HG02642 (cell line): ENCODE data around the gene TMEM237.

Experiments
- ATAC-seq: cut with Tn5 transposase; IDR thresholded peaks from one replicate; pipeline ENCODE4 v1.9.1; 2021; ENCODE audit warnings: mild to moderate bottlenecking; ENCODE audit not compliant: unreplicated experiment, poor library complexity

The TMEM237 gene

GRCh38 chr2:201642579-201643215 lies 606 bp downstream of the TMEM237 start:
- peak; percentile 87 for ATAC-seq

GRCh38 chr2:201642086-201642578 lies 1.2 kb downstream of the TMEM237 start:
- ATAC-seq: peak; percentile 40

DNA sequence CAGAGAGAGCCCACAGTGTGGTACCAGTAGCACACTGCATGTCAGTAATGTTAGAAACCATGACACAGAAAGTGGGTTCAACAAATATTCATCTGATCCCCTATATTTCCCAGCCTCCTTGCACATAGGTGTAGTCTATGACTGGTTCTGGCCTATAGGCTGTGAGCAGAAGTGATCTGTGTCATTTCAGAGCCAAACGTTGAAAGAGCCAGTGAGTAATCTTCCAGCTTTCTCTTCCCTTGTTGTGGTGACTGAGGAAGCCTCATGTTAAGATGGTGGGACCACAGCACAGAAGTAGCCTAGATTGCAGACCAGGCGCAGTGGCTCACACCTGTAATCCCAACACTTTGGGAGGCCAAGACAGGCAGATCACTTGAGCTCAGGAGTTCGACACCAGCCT lies 4.1 kb downstream of the TMEM237 start:
- ATAC-seq: no peak

- no peak for ATAC-seq
Measured at GRCh38 chr2:201638326-201638725, 5.0 kb downstream of the TMEM237 start.

- ATAC-seq: no peak
Measured at GRCh38 chr2:201633661-201634249, 9.5 kb downstream of the TMEM237 start.

- no peak for ATAC-seq
Measured at GRCh38 chr2:201631041-201631440, 12.3 kb downstream of the TMEM237 start.

GRCh38 chr2:201630577-201630976 lies 12.7 kb downstream of the TMEM237 start:
- no peak for ATAC-seq

DNA sequence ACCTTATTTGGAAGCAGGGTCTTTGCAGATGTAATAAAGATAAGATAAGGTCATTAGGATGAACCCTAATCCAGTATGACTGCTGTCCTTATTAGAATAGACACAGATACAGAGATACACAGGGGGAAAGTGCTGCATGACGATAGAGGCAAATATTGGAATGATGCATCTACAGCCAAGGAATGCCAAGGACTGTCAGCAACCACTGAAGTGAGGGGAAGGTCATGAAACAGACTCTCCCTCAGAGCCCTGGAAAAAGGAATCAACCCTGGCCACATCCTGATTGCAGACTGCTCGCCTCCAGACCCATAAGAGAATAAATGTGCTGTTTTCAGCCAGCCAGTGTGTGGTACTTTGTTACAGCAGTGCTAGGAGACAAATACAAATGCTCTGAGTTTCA lies 14.8 kb downstream of the TMEM237 start:
- ATAC-seq: no peak

GRCh38 chr2:201622306-201622970 lies 20.9 kb downstream of the TMEM237 start:
- ATAC-seq: no peak

DNA sequence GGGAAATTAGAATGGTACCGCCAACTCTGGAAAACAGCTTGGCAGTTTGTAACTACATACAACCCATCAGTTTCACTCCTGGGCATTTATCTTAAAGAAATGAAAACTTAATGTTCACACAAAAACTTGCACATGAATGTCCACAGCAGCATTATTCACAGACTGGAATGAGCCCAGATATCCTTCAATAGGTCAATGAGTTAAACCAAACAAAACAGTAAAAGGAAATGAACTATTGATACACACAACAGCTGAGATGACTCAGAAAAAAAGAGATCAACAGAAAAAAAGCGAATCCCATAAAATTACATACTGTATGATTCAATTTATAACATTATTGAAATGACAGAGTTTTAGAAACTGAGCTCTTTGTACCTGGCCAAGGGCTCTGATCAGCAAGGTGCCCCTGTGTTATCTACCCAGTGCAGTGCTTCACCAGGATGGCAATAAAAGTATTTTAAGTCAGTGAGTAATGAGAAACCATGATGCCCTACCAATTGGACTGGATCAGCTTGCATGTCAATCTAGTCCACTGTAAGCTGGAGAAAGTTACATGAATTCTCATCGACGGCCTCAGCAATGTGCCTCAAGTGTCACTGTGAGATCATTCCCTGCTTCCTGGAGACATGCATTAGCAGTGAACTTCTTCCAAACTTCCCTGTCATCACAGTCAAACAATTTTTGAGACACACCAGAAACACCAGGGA lies 21.9 kb downstream of the TMEM237 start:
- ATAC-seq: no peak

DNA sequence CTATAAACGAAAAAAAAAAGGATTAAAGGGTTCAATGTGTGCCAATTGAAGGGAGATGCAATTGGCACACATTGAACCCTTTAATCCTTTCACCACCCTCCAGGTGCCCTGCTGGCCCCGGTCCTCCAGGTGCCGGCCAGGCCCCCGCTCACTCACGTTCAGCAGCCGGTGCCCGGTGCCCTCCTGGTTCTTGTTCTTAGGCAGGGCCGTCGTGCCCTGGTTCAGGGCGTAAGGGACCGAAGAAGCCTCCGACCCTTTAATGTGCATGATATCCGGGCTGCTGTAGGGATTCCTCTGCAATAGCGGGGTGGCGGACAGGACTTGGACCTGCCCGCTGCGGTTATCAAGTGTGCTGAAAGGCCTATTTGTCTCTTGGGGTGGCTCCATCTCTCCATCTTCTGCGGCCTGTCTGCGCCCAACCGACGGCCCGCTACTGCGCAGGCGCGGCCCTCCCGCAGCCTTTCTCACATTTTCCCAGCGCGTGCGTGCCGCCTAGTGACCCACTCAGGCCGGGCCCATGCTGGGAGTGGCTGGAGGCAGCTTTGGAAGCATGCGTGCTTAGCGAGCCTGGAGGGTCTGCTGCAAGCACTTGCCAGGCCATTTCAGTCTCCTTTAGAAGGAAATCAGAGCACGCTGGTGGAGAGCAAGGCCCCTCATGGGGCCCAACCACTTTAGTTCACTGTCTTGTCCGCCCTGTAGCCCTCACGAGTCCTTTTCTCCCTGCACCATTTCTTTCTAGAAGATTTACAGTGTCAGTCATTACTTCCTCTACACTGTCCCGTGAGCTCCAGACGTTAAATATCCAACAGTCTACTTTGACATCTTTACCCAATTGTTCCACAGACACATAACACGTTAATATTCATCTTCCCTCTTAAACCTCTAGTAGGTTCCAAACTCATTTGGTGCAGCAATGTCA lies 24.3 kb downstream of the TMEM237 start:
- no peak for ATAC-seq

DNA sequence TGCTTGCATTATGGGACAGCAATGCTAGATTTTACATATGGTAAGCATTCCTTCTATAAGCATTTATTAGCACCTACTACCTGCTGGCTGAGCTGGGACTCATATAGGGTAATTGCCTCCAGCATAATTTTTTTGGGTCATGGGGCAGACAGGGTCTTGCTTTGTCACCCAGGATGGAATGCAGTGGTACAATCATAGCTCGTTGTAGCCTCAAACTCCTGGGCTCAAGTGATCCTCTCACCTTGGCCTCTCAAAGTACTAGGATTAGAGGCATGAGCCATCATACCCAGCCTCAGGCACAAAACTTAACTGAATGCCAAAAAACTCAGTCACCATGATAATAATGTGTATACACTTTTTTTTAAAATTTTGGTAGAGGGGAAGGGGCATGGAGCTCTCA lies 35.3 kb downstream of the TMEM237 start:
- no peak for ATAC-seq

DNA sequence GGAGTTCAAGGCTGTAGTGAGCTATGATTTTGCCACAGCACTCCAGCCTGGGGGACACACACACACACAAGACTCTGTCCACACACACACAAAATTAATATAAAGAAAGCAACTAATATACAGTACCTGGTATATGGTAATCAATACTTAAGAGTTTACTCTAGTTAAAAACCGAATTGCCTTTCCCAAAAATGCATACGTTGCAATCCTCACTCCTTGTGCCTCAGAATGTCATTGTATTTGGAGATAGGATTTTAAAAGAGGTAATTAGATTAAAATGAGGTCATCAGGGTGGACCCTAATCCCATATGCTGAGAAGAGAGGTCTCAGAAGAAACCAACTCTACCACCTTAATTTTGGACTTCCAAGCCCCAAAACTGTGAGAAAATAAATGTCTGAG lies 35.7 kb downstream of the TMEM237 start:
- ATAC-seq: no peak

DNA sequence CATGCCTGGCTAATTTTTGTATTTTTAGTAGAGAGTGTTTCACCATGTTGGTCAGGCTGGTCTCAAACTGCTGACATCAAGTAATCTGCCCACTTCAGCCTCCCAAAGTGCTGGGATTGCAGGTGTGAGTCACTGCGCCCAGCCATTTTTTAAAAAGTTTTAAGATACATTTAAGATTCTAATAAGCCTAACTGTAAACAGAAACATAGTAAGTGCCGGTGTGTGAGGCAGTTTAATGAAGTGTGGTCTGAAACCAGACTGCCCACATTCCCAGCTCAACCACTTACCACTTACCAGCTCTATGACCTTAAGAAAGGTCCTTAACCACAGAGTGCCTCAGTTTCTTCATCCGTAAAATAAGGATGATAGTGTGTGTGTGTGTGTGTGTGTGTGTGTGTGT lies 42.4 kb downstream of the TMEM237 start:
- no peak for ATAC-seq

GRCh38 chr2:201597397-201597796 lies 45.9 kb downstream of the TMEM237 start:
- ATAC-seq: no peak

DNA sequence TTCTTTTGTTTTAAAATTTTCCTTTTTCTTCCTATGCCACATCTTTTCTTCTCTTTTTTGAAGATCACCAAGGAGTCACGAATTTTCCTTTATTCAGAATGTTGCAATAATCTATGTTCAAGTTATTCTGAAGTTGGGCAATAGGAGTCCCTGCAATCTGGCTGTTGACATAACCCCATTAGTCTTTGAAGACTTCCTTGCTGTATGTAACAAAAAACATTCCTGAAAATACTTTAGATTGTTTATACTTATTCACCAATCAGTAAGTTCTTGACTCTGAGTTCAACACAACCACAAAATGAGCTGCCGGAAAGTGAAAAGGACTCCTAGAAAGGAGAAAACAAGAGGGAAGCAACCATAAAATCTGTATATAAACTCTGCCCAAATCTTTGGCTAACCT lies 62.8 kb downstream of the TMEM237 start:
- no peak for ATAC-seq

GRCh38 chr2:201579536-201579935 lies 63.8 kb downstream of the TMEM237 start:
- ATAC-seq: no peak

DNA sequence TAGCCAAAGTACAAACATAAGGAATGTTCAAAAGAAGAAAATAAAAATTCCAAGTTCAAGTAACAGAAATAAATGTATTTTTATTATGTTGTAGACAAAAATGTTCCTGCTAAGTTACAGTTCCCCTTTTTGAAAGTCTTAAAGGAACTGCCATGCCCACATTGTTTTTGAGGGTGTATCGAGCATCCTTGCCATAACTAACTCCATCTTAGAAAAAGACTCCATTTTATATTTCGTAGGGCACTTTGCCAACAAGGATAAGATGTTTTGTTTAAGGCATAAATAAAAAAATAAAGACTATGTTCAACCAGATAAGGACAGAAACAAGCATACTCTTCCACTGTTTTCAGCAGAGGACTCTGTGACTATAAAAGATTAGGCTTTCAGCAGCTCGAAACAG lies 67.3 kb downstream of the TMEM237 start:
- ATAC-seq: no peak

DNA sequence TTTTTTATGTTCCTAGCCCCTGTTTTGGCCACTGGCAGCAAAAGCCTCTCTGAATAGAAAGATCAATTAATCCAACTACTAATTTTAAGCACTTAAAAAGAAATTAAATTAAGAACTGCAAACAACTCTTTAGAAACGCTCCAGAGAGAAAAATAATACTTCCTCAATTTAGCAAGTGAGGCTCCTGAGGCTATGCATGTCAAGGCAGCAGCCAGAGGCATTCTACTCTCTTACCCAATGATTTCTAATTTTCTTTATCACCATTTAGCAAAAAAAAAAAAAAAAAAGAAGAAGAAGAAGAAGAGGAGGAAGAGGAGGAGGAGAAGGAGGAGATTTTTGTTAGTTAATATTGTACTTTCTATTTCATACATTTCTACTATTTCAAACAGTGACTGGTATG lies 68.5 kb downstream of the TMEM237 start:
- no peak for ATAC-seq

- ATAC-seq: no peak
Measured at GRCh38 chr2:201572846-201573508, 70.3 kb downstream of the TMEM237 start.
